ENCODE results near the gene DCUN1D2.

DNA sequence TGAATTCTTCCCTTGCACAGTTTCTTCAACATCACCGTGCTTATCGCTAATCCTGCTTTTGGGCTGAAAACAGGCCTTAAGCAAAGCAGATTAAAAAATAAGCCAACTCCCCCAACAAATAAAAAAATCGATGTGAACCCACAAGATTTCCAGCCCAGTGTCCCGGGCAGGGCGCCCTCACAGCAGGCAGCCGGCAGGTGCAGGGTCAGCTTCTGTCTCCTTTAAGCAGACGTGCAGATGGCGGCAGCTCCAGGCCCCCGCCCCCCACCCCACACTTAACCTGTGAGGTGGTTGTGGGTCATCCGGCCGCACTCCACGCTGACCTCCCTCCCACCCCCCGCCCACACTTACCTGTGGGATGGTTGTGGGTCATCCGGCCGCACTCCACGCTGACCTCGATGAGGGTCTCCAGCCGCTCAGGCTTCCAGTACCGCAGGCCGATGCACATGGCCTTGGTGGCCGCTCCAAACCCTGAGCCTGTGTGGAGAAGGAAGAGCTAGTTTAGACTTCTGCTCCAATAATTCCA is 57.1 kb downstream of the DCUN1D2 start:
- TF ChIP-seq, protein P1, sequence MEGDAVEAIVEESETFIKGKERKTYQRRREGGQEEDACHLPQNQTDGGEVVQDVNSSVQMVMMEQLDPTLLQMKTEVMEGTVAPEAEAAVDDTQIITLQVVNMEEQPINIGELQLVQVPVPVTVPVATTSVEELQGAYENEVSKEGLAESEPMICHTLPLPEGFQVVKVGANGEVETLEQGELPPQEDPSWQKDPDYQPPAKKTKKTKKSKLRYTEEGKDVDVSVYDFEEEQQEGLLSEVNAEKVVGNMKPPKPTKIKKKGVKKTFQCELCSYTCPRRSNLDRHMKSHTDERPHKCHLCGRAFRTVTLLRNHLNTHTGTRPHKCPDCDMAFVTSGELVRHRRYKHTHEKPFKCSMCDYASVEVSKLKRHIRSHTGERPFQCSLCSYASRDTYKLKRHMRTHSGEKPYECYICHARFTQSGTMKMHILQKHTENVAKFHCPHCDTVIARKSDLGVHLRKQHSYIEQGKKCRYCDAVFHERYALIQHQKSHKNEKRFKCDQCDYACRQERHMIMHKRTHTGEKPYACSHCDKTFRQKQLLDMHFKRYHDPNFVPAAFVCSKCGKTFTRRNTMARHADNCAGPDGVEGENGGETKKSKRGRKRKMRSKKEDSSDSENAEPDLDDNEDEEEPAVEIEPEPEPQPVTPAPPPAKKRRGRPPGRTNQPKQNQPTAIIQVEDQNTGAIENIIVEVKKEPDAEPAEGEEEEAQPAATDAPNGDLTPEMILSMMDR (conservative IDR thresholded peaks at IDR 0.05): no peak
- no peak for TF ChIP-seq ZFX (IDR thresholded peaks at IDR 0.05)
